ENCODE measurements around the gene ARHGEF17. TPM values are rescaled to one million over a fixed set of nuclear protein-coding genes. Genes with fewer than 3 reads are reported as not detected.

Gene ARHGEF17
- total and polyA plus RNA-seq, 2 donors (not counting 1 experiment from before 2014, with no cell fraction given) = 42.8 to 43.1 TPM

- H3K4me1 ChIP-seq (ENCODE audit: control insufficient read depth, extremely low read depth, insufficient read depth, low read length) = peaks cover 33% of the 10 kb centered on the region
Observed at GRCh38 chr11:73355109-73355508, 47.0 kb downstream of the ARHGEF17 start.

GRCh38 chr11:73356979-73357860 is 49.1 kb downstream of the ARHGEF17 start:
- no peak overlapping the region for H3K9ac ChIP-seq (ENCODE audit: insufficient read depth, low read length)
- no peaks in the 10 kb centered on the region for H4K20me1 ChIP-seq (ENCODE audit: control insufficient read depth, extremely low read depth, insufficient read depth, low read length)
- no peak for DNase-seq (ENCODE audit: low read depth in 2 of 2)
- no peak overlapping the region for H2AFZ ChIP-seq (ENCODE audit: low read length)
- no peaks in the 10 kb centered on the region for H3K9me3 ChIP-seq (ENCODE audit: control insufficient read depth, insufficient read depth, low read depth, low read length)
- H3K4me1 ChIP-seq (ENCODE audit: control insufficient read depth, extremely low read depth, insufficient read depth, low read length) = peaks cover 25% of the 10 kb centered on the region
- H3K79me2 ChIP-seq (ENCODE audit: control insufficient read depth, insufficient read depth, low read length) = peaks cover 4% of the 10 kb centered on the region
- peaks cover 62% of the 10 kb centered on the region for H3K36me3 ChIP-seq (ENCODE audit: control insufficient read depth, insufficient read depth, low read length)
- peak overlapping the region; percentile 28 for H3K27ac ChIP-seq (ENCODE audit: insufficient read depth, low read length)
- H3K27me3 ChIP-seq (ENCODE audit: control insufficient read depth, insufficient read depth, low read length) = no peaks in the 10 kb centered on the region
- no peak for TF ChIP-seq EZH2 (IDR thresholded peaks at IDR 0.05; ENCODE audit: low read length, missing control alignments)
- TF ChIP-seq, protein P1, sequence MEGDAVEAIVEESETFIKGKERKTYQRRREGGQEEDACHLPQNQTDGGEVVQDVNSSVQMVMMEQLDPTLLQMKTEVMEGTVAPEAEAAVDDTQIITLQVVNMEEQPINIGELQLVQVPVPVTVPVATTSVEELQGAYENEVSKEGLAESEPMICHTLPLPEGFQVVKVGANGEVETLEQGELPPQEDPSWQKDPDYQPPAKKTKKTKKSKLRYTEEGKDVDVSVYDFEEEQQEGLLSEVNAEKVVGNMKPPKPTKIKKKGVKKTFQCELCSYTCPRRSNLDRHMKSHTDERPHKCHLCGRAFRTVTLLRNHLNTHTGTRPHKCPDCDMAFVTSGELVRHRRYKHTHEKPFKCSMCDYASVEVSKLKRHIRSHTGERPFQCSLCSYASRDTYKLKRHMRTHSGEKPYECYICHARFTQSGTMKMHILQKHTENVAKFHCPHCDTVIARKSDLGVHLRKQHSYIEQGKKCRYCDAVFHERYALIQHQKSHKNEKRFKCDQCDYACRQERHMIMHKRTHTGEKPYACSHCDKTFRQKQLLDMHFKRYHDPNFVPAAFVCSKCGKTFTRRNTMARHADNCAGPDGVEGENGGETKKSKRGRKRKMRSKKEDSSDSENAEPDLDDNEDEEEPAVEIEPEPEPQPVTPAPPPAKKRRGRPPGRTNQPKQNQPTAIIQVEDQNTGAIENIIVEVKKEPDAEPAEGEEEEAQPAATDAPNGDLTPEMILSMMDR (conservative IDR thresholded peaks at IDR 0.05 in 1 of 2, IDR thresholded peaks at IDR 0.05 in 1 of 2; ENCODE audit: low read depth in 1 of 2, low read length in 2 of 2) = no peak
- no peak overlapping the region for H3K4me2 ChIP-seq (ENCODE audit: extremely low read depth, insufficient read depth, low read length)
- no peak overlapping the region for H3K4me3 ChIP-seq (replicated peaks in 1 of 4; ENCODE audit: control extremely low read depth in 1 of 4, insufficient read depth in 1 of 4, low read depth in 3 of 4, low read length in 4 of 4)

More at GRCh38 chr11:73355109-73355508, 47.0 kb downstream of the ARHGEF17 start:
- no peak for DNase-seq (ENCODE audit: low read depth in 2 of 2)
- Histone ChIP-seq H3K36me3 (ENCODE audit: control insufficient read depth, insufficient read depth, low read length) (peaks cover 47% of the 10 kb centered on the region), H3K27me3 (ENCODE audit: control insufficient read depth, insufficient read depth, low read length) (no peaks in the 10 kb centered on the region), H4K20me1 (ENCODE audit: control insufficient read depth, extremely low read depth, insufficient read depth, low read length) (no peaks in the 10 kb centered on the region), H3K4me3 (replicated peaks in 1 of 4; ENCODE audit: control extremely low read depth in 1 of 4, insufficient read depth in 1 of 4, low read depth in 3 of 4, low read length in 4 of 4) (no peak overlapping the region), H3K9ac (ENCODE audit: insufficient read depth, low read length) (no peak overlapping the region), H2AFZ (ENCODE audit: low read length) (no peak overlapping the region), H3K79me2 (ENCODE audit: control insufficient read depth, insufficient read depth, low read length) (peaks cover 4% of the 10 kb centered on the region), H3K27ac (ENCODE audit: insufficient read depth, low read length) (no peak overlapping the region), H3K4me2 (ENCODE audit: extremely low read depth, insufficient read depth, low read length) (no peak overlapping the region), H3K9me3 (ENCODE audit: control insufficient read depth, insufficient read depth, low read depth, low read length) (no peaks in the 10 kb centered on the region)
- TF ChIP-seq, protein P1 (conservative IDR thresholded peaks at IDR 0.05 in 1 of 2, IDR thresholded peaks at IDR 0.05 in 1 of 2; ENCODE audit: low read depth in 1 of 2, low read length in 2 of 2) = no peak
- TF ChIP-seq EZH2 (IDR thresholded peaks at IDR 0.05; ENCODE audit: low read length, missing control alignments) = no peak

DNA sequence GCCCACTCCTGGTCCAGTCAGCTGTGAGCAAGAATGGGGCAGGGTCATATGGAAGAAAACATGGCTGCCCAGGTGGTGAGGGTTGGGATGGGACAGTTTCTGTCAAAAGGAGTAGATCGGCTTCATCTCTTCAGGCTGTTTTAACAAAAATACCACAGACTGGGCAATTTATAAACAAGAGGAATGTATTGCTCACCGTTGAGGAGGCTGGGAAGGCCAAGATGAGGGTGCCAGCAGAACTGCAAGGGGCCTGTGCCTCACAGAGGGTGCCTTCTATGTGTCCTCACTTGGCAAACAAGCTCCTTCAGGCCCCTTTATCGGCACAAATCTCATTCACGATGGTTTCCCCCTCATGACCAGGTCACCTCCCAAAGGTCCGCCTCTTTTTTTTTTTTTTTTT is 50.0 kb downstream of the ARHGEF17 start:
- Histone ChIP-seq H3K4me2 (ENCODE audit: extremely low read depth, insufficient read depth, low read length) (no peak overlapping the region), H3K9ac (ENCODE audit: insufficient read depth, low read length) (no peak overlapping the region), H3K4me3 (replicated peaks in 1 of 4; ENCODE audit: control extremely low read depth in 1 of 4, insufficient read depth in 1 of 4, low read depth in 3 of 4, low read length in 4 of 4) (no peak overlapping the region), H3K36me3 (ENCODE audit: control insufficient read depth, insufficient read depth, low read length) (peaks cover 64% of the 10 kb centered on the region), H3K27me3 (ENCODE audit: control insufficient read depth, insufficient read depth, low read length) (no peaks in the 10 kb centered on the region), H3K4me1 (ENCODE audit: control insufficient read depth, extremely low read depth, insufficient read depth, low read length) (peaks cover 25% of the 10 kb centered on the region), H3K27ac (ENCODE audit: insufficient read depth, low read length) (peak overlapping the region; percentile 28), H3K9me3 (ENCODE audit: control insufficient read depth, insufficient read depth, low read depth, low read length) (no peaks in the 10 kb centered on the region), H2AFZ (ENCODE audit: low read length) (no peak overlapping the region), H3K79me2 (ENCODE audit: control insufficient read depth, insufficient read depth, low read length) (peaks cover 4% of the 10 kb centered on the region), H4K20me1 (ENCODE audit: control insufficient read depth, extremely low read depth, insufficient read depth, low read length) (no peaks in the 10 kb centered on the region)
- TF ChIP-seq, protein P1 (conservative IDR thresholded peaks at IDR 0.05 in 1 of 2, IDR thresholded peaks at IDR 0.05 in 1 of 2; ENCODE audit: low read depth in 1 of 2, low read length in 2 of 2) = no peak
- peak in 1 of 2 donors; percentile 42 for DNase-seq (ENCODE audit: low read depth in 2 of 2)
